GM15510 (cell line): ENCODE measurements around the gene CREB5.

Experiments
- POLR2A ChIP-seq: IDR thresholded peaks from 3 replicates; pipeline ENCODE4 v1.6.1; 2011; ENCODE audit warnings: borderline replicate concordance; ENCODE audit not compliant: insufficient read length; ENCODE audit errors: extremely low read depth

Gene CREB5

GRCh38 chr7:28417321-28417940 is 5.1 kb downstream of the CREB5 start:
- TF ChIP-seq POLR2A, result no peak

- TF ChIP-seq POLR2A, result no peak
These were observed 6.0 kb downstream of the CREB5 start for GRCh38 chr7:28418311-28418710.

- no peak for TF ChIP-seq POLR2A
These were observed 6.6 kb downstream of the CREB5 start for GRCh38 chr7:28418966-28419365.

GRCh38 chr7:28419716-28420115 is 7.4 kb downstream of the CREB5 start:
- no peak for TF ChIP-seq POLR2A

GRCh38 chr7:28423112-28423511 is 10.8 kb downstream of the CREB5 start:
- no peak for TF ChIP-seq POLR2A

GRCh38 chr7:28423918-28424514 is 11.7 kb downstream of the CREB5 start:
- TF ChIP-seq POLR2A, result no peak

- TF ChIP-seq POLR2A, result no peak
These were observed 13.2 kb downstream of the CREB5 start for GRCh38 chr7:28425496-28425895.

GRCh38 chr7:28427236-28427635 is 14.9 kb downstream of the CREB5 start:
- no peak for TF ChIP-seq POLR2A

- TF ChIP-seq POLR2A, result no peak
These were observed 18.3 kb downstream of the CREB5 start for GRCh38 chr7:28430616-28431015.

- TF ChIP-seq POLR2A, result no peak
These were observed 19.8 kb downstream of the CREB5 start for GRCh38 chr7:28432105-28432504.

- no peak for TF ChIP-seq POLR2A
These were observed 20.7 kb downstream of the CREB5 start for GRCh38 chr7:28433039-28433438.

GRCh38 chr7:28433699-28434219 is 21.4 kb downstream of the CREB5 start:
- no peak for TF ChIP-seq POLR2A

- TF ChIP-seq POLR2A, result no peak
These were observed 22.2 kb downstream of the CREB5 start for GRCh38 chr7:28434510-28434909.

GRCh38 chr7:28435152-28435551 is 22.8 kb downstream of the CREB5 start:
- TF ChIP-seq POLR2A, result no peak

- no peak for TF ChIP-seq POLR2A
These were observed 23.5 kb downstream of the CREB5 start for GRCh38 chr7:28435732-28436378.
